LoVo (cell line): ENCODE measurements around the gene NR1D1.

ENCODE experiments used
- DNase-seq: peaks from one replicate; pipeline ENCODE4 v3.0.0-alpha.2; 2016; ENCODE audit warnings: low spot score

NR1D1 gene

DNA sequence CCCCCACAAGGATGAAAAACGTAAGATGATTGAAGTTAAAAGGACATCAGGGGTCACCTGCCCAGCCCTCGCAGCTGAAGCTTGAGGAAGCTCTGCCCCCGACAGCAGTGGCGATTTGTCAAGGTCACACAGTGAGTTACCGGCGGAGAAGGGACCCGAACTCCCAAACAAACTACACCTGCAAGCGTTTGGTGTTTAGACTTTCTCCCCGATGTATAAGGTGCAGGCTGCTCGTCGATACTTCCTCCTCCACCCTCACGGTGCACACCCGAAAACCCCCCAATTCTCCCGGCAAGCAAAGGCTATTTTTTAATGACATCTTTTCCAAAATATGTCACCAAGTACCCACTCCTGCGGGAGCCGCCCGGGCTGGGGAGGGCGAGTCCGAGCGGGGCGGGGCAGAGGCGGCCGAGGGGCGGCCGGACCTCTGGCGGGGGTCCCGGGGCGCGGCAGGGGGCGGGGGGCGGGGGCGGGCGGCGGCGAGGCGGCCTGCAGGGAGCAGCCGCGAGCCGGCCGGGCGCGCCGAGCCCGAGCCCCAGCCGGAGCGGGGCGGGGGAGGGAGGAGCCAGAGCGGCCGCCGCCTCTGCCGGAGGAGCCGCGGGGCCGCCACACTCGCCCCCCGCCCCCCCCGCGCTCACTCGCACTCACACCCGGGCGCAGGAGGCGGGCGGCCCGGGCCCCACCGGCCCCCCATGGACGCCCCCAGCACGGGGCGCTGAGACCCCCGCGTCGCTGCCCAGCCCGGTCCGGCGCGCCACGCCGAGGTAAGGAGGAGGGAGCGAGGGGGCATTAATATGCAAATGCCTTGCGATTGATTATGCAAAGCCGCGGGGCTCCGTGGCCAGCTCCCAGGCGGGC lies 37.8 kb downstream of the NR1D1 start, which contains the start of gene THRA:
THRA (plus strand) TSS at position 637 of the 858 bp plus-strand sequence. CDS start 11,524 bp downstream, outside the sequence.
- peak; percentile 53 for DNase-seq

DNA sequence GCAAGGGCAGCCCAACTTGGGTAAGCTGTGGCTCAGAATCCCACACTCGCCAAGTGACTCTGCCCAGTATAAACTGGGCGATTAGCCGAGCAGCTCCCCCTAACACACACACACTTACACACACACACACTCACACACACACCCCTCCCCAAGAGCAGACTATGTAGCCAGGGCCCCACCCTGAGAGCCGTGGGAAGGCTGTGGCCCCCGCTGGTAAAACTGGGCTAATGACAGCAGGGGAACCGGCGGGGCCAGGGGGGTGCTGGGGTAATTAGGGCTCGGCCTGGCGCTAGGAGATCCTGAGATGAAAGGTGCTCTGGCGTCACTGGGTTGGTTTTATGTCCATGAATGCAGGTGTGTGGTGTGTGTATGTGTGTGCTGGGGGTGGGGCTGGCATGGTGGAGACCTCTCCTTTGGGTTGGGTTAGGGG lies 38.8 kb downstream of the NR1D1 start:
- DNase-seq = no peak

DNA sequence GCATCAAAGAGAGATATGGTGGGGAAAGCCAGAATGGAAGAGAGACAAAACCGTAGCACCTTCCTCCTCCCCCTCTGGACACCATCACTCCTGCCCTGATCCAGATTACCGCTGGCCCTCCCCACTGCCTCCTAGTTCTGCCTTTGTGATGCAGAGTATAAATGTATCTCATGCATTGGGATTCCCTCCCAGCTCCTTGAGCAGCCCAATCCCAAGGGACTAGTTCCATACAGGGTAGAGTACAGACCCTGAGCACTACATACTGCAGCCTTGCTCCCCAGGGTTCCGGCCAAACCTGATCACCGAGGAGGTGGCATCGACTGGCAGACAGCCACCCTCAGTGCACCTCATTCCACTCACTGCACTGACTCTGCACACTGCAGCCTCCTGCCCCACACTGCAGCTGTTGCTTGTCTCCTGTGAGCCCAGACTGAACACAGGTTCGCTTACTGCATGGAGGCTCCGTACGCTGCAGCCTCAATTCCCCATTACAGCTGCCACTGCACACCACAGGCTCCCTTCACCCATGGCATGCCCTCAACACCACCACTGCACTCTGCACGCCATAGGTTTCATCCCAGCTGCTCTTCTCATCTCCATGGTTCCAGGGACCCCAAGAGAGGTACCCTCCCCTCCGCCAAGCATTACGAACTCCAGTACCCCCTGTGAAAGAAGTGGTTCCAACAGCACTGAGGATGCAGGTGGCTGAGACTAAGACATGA lies 39.3 kb downstream of the NR1D1 start:
- no peak for DNase-seq

GRCh38 chr17:40059729-40060475 lies 40.5 kb downstream of the NR1D1 start:
- DNase-seq = no peak

GRCh38 chr17:40058865-40059264 lies 41.5 kb downstream of the NR1D1 start:
- no peak for DNase-seq

DNA sequence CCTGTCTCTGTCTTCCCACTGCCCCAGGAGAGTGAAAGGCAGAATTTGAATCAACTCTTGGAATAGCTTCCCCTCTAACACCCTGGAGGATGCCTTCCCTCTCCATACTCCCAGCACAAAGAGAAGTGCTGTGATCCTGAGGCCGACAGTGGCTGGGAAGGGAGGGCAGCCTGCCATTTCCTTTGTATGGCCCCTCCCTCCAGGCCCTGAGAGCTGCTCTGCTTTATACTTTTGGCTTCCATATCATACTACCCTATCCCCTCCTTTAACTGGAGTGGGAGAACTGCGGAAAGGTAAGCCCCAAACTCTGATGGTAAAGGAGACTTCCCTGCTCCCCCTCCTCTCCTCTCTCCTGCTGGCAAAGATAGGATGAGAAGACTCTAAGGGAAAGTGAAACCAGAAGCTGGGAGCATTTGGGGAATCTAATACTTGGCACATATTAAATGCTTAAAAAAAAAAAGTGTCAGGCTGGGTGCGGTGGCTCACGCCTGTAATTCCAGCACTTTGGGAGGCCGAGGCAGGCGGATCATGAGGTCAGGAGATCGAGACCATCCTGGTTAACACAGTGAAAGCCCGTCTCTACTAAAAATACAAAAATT lies 42.1 kb downstream of the NR1D1 start:
- DNase-seq = no peak

GRCh38 chr17:40056379-40057015 lies 43.9 kb downstream of the NR1D1 start:
- no peak for DNase-seq
